IgD-negative memory B cell (primary cell): ENCODE data around the gene R3HDM4. TPM values are rescaled to one million over a fixed set of nuclear protein-coding genes. Genes with fewer than 3 reads are reported as not detected.

Source experiments
- H3K27ac Mint-ChIP-seq, 3 donors: one replicate each; pipeline ENCODE4 v1.8.0; 2020 to 2022; ENCODE audit warnings: mild to moderate bottlenecking in 3 of 3, mixed read lengths in 3 of 3, moderate library complexity in 1 of 3
- H3K27me3 Mint-ChIP-seq: one replicate; pipeline ENCODE4 v1.8.0; 2021; ENCODE audit warnings: mixed read lengths
- H3K36me3 Mint-ChIP-seq: one replicate; pipeline ENCODE4 v1.8.0; 2020; ENCODE audit warnings: mild to moderate bottlenecking, mixed read lengths
- H3K4me1 Mint-ChIP-seq, 3 donors: one replicate each; pipeline ENCODE4 v1.8.0; 2020 to 2022; ENCODE audit warnings: mixed read lengths in 3 of 3, mild to moderate bottlenecking in 1 of 3
- H3K4me3 Mint-ChIP-seq, 4 donors: one replicate each; pipeline ENCODE4 v1.8.0; 2020 to 2022; ENCODE audit warnings: mild to moderate bottlenecking in 4 of 4, mixed read lengths in 4 of 4, moderate library complexity in 3 of 4
- H3K9me3 Mint-ChIP-seq, 3 donors: one replicate each; pipeline ENCODE4 v1.8.0; 2020 to 2021; ENCODE audit warnings: mixed read lengths in 3 of 3, mild to moderate bottlenecking in 1 of 3
- polyA plus RNA-seq: library from polyadenylated mRNA; unstranded; fragments of 300-500 nt; fragmentation: Illumina TruSeq; gene quantifications from one replicate; pipeline ENCODE4 v1.2.3, GENCODE V29; 2021

The R3HDM4 gene
- polyA plus RNA-seq, 1 donor from 2014 or later = 322 TPM

DNA sequence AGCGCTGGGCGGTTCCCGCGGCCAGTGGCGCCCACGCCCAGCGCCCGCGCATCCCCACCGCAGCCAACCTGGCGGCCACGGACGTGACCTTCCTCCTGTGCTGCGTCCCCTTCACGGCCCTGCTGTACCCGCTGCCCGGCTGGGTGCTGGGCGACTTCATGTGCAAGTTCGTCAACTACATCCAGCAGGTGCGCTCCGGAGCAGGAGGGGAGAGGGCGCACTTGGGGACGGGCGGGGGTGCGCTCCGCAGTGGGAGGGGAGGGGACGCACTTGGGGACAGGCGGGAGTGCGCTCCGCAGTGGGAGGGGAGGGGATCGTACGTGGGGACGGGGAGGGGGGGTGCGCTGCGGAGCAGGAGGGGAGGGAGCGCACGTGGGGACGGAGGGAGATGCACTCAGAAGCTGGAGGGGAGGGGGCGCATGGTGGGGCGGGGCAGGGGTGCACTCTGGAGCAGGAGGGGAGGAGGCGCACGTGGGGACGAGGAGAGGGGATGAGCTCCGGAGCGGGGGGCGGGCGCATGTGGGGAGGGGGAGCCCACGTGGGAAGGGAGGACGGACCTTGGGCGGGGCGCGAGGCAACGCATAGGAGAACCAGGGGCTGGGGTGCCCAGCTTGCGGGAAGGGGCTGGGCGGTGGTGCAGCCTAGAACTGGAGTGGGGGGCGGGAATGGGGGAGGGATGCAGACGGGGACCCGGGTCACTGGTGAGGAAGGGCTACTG lies 5.6 kb upstream of the R3HDM4 start:
- Mint-ChIP-seq H3K4me3 (peak overlapping the region; percentile 72 to 88 (median 78)), H3K4me1 (peaks cover 9 to 15% (median 12%) of the 10 kb centered on the region in 3 donors), H3K27me3 (no peaks in the 10 kb centered on the region), H3K27ac (peak overlapping the region in 1 of 3 donors; percentile 97), H3K9me3 (no peaks in the 10 kb centered on the region), H3K36me3 (no peaks in the 10 kb centered on the region)

GRCh38 chr19:918152-918437 lies 5.1 kb upstream of the R3HDM4 start:
- H3K4me1 Mint-ChIP-seq = peaks cover 9 to 15% (median 13%) of the 10 kb centered on the region in 3 donors
- no peaks in the 10 kb centered on the region for H3K27me3 Mint-ChIP-seq
- H3K27ac Mint-ChIP-seq = peak overlapping the region; percentile 92 to 94 (median 93)
- no peaks in the 10 kb centered on the region for H3K36me3 Mint-ChIP-seq
- no peaks in the 10 kb centered on the region for H3K9me3 Mint-ChIP-seq
- peak overlapping the region; percentile 79 to 87 (median 84) for H3K4me3 Mint-ChIP-seq

DNA sequence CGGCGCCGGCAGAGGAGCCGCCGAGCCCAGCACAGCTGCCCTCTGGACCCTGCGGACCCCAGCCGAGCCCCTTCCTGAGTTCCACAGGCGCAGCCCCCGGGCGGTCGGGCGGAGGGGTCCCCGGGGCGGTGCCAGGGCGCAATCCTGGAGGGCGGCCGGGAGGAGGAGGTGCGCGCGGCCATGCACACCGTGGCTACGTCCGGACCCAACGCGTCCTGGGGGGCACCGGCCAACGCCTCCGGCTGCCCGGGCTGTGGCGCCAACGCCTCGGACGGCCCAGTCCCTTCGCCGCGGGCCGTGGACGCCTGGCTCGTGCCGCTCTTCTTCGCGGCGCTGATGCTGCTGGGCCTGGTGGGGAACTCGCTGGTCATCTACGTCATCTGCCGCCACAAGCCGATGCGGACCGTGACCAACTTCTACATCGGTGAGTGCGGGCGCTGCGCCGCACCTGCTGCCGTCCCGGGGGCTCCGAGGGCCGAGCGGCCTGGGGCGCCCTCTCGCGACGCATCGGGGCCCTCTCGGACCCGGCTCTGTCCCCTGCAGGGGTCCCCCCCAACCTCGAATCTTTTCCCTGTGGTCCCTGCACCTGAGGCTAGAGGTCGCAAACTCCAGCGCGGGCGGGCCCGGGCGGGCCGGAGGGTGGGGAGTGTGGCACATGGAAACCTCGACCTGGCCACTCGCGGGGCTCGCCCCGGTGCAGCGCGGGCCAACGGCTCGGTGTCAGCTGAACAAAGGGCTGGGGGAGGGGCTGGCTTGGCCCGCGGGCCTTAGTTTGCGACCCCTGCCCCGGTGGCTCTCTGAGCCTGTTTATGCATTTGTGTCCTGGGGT lies 4.5 kb upstream of the R3HDM4 start, which contains the start of gene KISS1R:
Gene KISS1R (plus strand): TSS at position 11 of the 829 bp plus-strand sequence. CDS start 170 bp downstream, at position 181.
- H3K36me3 Mint-ChIP-seq = no peaks in the 10 kb centered on the region
- H3K4me3 Mint-ChIP-seq = peak within 1 kb of the TSS; percentile 81 to 87 (median 86)
- peak within 1 kb of the TSS; percentile 92 to 94 (median 93) for H3K27ac Mint-ChIP-seq
- H3K4me1 Mint-ChIP-seq = peaks cover 9 to 16% (median 13%) of the 10 kb centered on the region in 3 donors
- no peaks in the 10 kb centered on the region for H3K9me3 Mint-ChIP-seq
- no peaks in the 10 kb centered on the region for H3K27me3 Mint-ChIP-seq

- H3K9me3 Mint-ChIP-seq = no peaks in the 10 kb centered on the region
- no peaks in the 10 kb centered on the region for H3K36me3 Mint-ChIP-seq
- no peaks in the 10 kb centered on the region for H3K27me3 Mint-ChIP-seq
- H3K4me1 Mint-ChIP-seq = peaks cover 5 to 16% (median 10%) of the 10 kb centered on the region in 3 donors
- H3K27ac Mint-ChIP-seq = peak overlapping the region in 2 of 3 donors; percentile 46 to 70
- peak overlapping the region; percentile 9 to 69 (median 53) for H3K4me3 Mint-ChIP-seq
These were observed 3.8 kb upstream of the R3HDM4 start for GRCh38 chr19:916645-917322.

GRCh38 chr19:912181-913079 lies 589 bp downstream of the R3HDM4 start:
- Mint-ChIP-seq H3K27me3 (peaks cover 2% of the 10 kb centered on the region), H3K9me3 (no peaks in the 10 kb centered on the region), H3K27ac (peak overlapping the region; percentile 65 to 85 (median 76)), H3K4me1 (peaks cover 18 to 29% (median 19%) of the 10 kb centered on the region in 3 donors), H3K4me3 (peak overlapping the region; percentile 68 to 95 (median 89)), H3K36me3 (peaks cover 7% of the 10 kb centered on the region)

DNA sequence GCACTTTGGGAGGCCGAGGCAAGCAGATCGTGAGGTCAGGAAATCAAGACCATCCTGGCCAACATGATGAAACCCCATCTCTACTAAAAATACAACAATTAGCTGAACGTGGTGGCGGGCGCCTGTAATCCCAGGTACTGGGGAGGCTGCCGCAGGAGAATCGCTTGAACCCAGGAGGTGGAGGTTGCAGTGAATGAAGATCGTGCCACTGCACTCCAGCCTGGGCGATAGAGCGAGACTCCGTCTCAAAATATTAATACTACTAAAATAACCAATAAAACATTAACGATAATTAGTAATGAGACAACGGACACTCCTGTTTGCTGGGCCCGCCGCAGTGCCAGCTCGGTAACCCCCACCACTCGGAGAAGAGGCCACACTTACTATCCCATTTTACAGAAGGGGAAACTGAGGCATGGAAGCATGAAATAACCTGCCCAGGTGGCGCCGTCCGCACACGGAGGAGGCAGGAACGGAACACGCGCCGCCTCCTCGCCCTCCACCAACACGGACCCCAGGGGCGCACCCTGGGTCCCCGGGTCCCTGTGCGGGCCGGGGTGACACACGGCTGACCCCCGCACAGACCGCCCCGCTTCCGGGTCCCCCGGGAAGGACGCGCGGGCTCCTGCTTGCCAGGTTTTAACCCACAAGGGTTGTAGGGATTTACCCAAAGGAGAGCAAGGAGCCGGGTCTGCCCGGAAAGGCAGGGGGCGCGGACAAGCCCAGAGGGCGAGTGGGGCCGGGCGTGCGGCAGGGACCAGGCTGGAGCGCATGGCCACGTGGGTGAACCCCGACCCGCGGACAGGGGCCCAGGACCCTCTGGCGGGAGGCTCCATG lies 1.6 kb downstream of the R3HDM4 start:
- peaks cover 2% of the 10 kb centered on the region for H3K27me3 Mint-ChIP-seq
- H3K27ac Mint-ChIP-seq = peak overlapping the region; percentile 89 to 100 (median 100)
- peak overlapping the region; percentile 74 to 94 (median 84) for H3K4me3 Mint-ChIP-seq
- H3K4me1 Mint-ChIP-seq = peaks cover 26 to 36% (median 27%) of the 10 kb centered on the region in 3 donors
- H3K9me3 Mint-ChIP-seq = no peaks in the 10 kb centered on the region
- peaks cover 10% of the 10 kb centered on the region for H3K36me3 Mint-ChIP-seq

DNA sequence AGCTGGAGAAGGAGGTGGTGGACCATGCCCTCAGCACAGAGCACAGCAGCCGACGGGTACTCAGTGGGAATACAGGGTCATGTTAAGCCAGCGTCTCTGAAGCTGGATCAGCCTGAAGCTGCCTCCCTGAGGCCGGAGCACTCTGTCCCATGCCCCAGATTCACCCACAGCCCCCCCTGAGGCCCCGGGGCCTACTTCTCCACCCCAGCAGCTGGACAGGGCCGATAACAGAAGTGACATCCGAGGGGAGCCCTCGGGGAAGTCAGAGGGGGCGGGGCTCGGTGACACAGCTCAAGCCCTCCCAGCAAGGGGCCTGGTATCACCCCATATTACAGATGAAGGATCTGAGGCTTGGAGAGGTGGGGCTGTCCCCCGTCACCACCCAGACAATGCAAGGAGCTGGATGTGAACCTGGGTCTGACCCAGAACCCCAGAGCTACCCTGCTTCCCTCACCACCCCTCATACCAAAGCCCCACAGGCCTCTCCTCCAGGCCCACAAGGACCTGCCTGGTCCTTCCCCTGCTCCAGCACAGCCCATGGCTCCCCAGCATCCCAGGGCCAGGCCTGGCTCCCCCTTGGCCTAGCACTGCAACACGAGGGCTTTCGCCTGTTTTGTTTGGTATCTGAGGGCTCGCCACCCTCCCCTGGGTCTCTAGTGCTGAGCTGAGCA lies 5.7 kb downstream of the R3HDM4 start:
- Mint-ChIP-seq H3K36me3 (peaks cover 10% of the 10 kb centered on the region), H3K27ac (peak overlapping the region; percentile 100), H3K4me1 (peaks cover 32 to 33% (median 32%) of the 10 kb centered on the region in 3 donors), H3K4me3 (peak overlapping the region; percentile 64 to 94 (median 92)), H3K9me3 (no peaks in the 10 kb centered on the region), H3K27me3 (peaks cover 2% of the 10 kb centered on the region)

- H3K36me3 Mint-ChIP-seq = peaks cover 10% of the 10 kb centered on the region
- H3K4me3 Mint-ChIP-seq = peak overlapping the region; percentile 69 to 94 (median 92)
- peaks cover 32 to 33% (median 32%) of the 10 kb centered on the region in 3 donors for H3K4me1 Mint-ChIP-seq
- H3K27me3 Mint-ChIP-seq = peaks cover 2% of the 10 kb centered on the region
- H3K27ac Mint-ChIP-seq = peak overlapping the region; percentile 100
- no peaks in the 10 kb centered on the region for H3K9me3 Mint-ChIP-seq
These were observed 6.5 kb downstream of the R3HDM4 start for GRCh38 chr19:906480-906879.

DNA sequence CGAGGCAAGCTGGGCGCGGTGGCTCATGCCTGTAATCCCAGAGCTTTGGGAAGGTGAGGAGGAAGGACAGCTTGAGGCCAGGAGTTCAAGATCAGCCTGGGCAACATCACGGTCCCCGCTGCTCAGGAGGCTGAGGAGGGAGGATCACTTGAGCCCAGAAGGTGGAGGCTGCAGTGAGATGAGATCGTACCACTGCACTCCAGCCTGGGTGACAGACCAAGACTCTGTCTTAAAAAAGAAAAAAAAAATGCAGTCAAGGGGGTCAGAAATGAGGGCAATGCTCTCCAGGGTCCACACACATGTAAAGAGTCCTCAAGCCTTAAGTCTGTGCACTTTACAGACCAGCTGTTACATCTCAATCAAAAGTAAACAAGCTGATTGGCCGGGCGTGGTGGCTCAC lies 8.5 kb downstream of the R3HDM4 start:
- H3K27me3 Mint-ChIP-seq = peaks cover 2% of the 10 kb centered on the region
- peaks cover 27 to 28% (median 27%) of the 10 kb centered on the region in 3 donors for H3K4me1 Mint-ChIP-seq
- H3K36me3 Mint-ChIP-seq = peaks cover 5% of the 10 kb centered on the region
- no peaks in the 10 kb centered on the region for H3K9me3 Mint-ChIP-seq
- H3K27ac Mint-ChIP-seq = peak overlapping the region in 2 of 3 donors; percentile 69 to 100
- peak overlapping the region in 1 of 4 donors; percentile 94 for H3K4me3 Mint-ChIP-seq

GRCh38 chr19:903266-903797 lies 9.7 kb downstream of the R3HDM4 start:
- Mint-ChIP-seq H3K27me3 (no peaks in the 10 kb centered on the region), H3K4me1 (peaks cover 20 to 27% (median 22%) of the 10 kb centered on the region in 3 donors), H3K9me3 (no peaks in the 10 kb centered on the region), H3K27ac (peak overlapping the region in 2 of 3 donors; percentile 16 to 100), H3K36me3 (peaks cover 3% of the 10 kb centered on the region), H3K4me3 (peak overlapping the region in 1 of 4 donors; percentile 54)

DNA sequence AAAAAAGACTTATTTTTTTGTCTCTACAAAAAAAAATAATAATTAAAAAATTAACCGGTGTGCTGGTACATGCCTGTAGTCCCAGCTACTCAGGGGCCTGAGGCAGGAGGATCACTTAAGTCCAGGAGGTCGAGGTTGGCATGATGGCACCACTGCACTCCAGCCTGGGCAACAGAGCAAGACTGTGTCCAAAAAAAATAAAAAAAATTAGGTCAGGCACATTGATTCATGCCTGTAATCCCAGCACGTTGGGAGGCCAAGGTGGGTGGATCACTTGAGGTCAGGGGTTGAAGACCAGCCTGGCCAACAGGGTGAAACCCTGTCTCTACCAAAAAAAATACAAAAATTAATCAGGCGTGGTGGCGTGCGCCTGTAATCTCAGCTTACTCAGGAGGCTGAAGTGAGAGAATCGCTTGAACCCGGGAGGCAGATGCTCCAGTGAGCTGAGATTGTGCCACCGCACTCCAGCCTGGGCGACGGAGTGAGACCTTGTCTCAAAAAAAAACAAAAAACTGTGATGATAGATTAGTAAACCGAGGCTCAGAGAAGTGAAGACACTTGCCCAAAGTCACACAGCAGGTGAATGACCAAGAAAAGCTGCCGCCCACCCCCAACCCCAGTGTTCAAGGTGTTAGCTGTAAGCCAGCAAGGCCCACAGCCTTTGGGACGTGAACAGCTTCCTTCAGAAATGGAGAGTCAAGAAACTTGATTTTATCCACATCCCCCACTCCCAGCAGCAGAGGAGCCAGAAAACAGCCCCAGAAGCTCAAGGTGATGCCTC lies 10.4 kb downstream of the R3HDM4 start:
- peak overlapping the region in 1 of 4 donors; percentile 27 for H3K4me3 Mint-ChIP-seq
- H3K27me3 Mint-ChIP-seq = no peaks in the 10 kb centered on the region

DNA sequence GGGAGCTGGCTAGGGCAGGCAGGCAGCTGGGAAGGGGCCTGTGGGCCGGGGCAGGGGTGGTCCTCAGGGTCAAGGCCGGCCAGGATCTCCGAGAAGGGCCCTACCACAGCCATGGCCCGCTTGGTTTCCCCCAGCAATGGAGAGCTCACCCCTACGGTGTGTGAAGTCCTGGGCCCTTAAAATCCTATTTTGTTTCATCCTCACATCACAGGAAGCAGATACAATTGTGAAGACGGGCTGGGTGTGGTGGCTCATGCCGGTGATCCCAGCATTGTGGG lies 11.0 kb downstream of the R3HDM4 start:
- Mint-ChIP-seq H3K36me3 (peaks cover 2% of the 10 kb centered on the region), H3K27ac (peak overlapping the region in 2 of 3 donors; percentile 35 to 73), H3K27me3 (no peaks in the 10 kb centered on the region), H3K4me1 (peaks cover 14 to 22% (median 15%) of the 10 kb centered on the region in 3 donors), H3K4me3 (peak overlapping the region in 2 of 4 donors; percentile 27 to 65), H3K9me3 (no peaks in the 10 kb centered on the region)

More for the DNA sequence above, 10.4 kb downstream of the R3HDM4 start:
- peaks cover 3% of the 10 kb centered on the region for H3K36me3 Mint-ChIP-seq
- H3K4me1 Mint-ChIP-seq = peaks cover 19 to 26% (median 20%) of the 10 kb centered on the region in 3 donors
- H3K9me3 Mint-ChIP-seq = no peaks in the 10 kb centered on the region
- peak overlapping the region; percentile 16 to 83 (median 73) for H3K27ac Mint-ChIP-seq
